Activated naive CD4-positive, alpha-beta T cell treated with anti-CD3 and anti-CD28 coated beads for 36 hours (primary cell): ENCODE results near the gene MORN1. TPM values are rescaled to one million over a fixed set of nuclear protein-coding genes. Genes with fewer than 3 reads are reported as not detected.

Experiments used
- CTCF ChIA-PET: fragments of 350-600 bp; sonication (Branson Sonifier 250); formaldehyde crosslinking; loops from one replicate; lab custom pipeline; 2021; ENCODE audit warnings: antibody characterized with exemption; lab: Charles Lee
- DNase-seq: peaks from one replicate; pipeline ENCODE4 v3.0.0-alpha.2; 2020
- H3K27ac Mint-ChIP-seq: one replicate; pipeline ENCODE4 v1.8.0; 2021; ENCODE audit warnings: mild to moderate bottlenecking, mixed read lengths
- H3K27me3 Mint-ChIP-seq: one replicate; pipeline ENCODE4 v1.8.0; 2021; ENCODE audit warnings: low read depth, mixed read lengths
- H3K36me3 Mint-ChIP-seq: one replicate; pipeline ENCODE4 v1.8.0; 2021; ENCODE audit warnings: low read depth, mixed read lengths
- H3K4me1 Mint-ChIP-seq: one replicate; pipeline ENCODE4 v1.8.0; 2021; ENCODE audit warnings: low read depth, mixed read lengths
- H3K4me3 Mint-ChIP-seq: one replicate; pipeline ENCODE4 v1.8.0; 2021; ENCODE audit warnings: mild to moderate bottlenecking, moderate library complexity, mixed read lengths
- H3K9me3 Mint-ChIP-seq: one replicate; pipeline ENCODE4 v1.8.0; 2021; ENCODE audit warnings: mixed read lengths
- intact Hi-C: fragments of 100-400 bp; cut with micrococcal nuclease; formaldehyde crosslinking; loops from one replicate; pipeline ENCODE4 v1.15.1; 2023
- total RNA-seq, 2 experiments: library from RNA; stranded (reverse); gene quantifications; one replicate each; pipeline ENCODE4 v1.2.3, GENCODE V29; 2021

Gene MORN1
- total RNA-seq, 2 experiments from 2014 or later: 3.2 to 4.9 TPM

- no peaks in the 10 kb centered on the region for H3K27me3 Mint-ChIP-seq
- H3K4me1 Mint-ChIP-seq: peaks cover 7% of the 10 kb centered on the region
- CTCF ChIA-PET: no interaction called here
- intact Hi-C loops: no loop called here
- H3K9me3 Mint-ChIP-seq: no peaks in the 10 kb centered on the region
- H3K36me3 Mint-ChIP-seq: peaks cover 6% of the 10 kb centered on the region
- no peak overlapping the region for H3K27ac Mint-ChIP-seq
- DNase-seq: no peak
- H3K4me3 Mint-ChIP-seq: no peak overlapping the region
These were observed 17.5 kb upstream of the MORN1 start for GRCh38 chr1:2408859-2409276.

- CTCF ChIA-PET: no interaction called here
These were observed 17.1 kb upstream of the MORN1 start for GRCh38 chr1:2408456-2408855.

GRCh38 chr1:2407991-2408275 lies 16.6 kb upstream of the MORN1 start:
- H3K27ac Mint-ChIP-seq: no peak overlapping the region
- peaks cover 7% of the 10 kb centered on the region for H3K36me3 Mint-ChIP-seq
- peaks cover 5% of the 10 kb centered on the region for H3K4me1 Mint-ChIP-seq
- H3K9me3 Mint-ChIP-seq: no peaks in the 10 kb centered on the region
- DNase-seq: no peak
- H3K27me3 Mint-ChIP-seq: no peaks in the 10 kb centered on the region
- H3K4me3 Mint-ChIP-seq: no peak overlapping the region
- intact Hi-C loops: no loop called here
- CTCF ChIA-PET: interaction anchor here (1.3 kb wide), 1 partner anchor 141 kb away, joined by 5 read pairs; no protein-coding TSS in a partner anchor

More at GRCh38 chr1:2408456-2408855, 17.1 kb upstream of the MORN1 start:
- Mint-ChIP-seq H3K36me3 (peaks cover 6% of the 10 kb centered on the region), H3K4me1 (peaks cover 5% of the 10 kb centered on the region), H3K27me3 (no peaks in the 10 kb centered on the region), H3K9me3 (no peaks in the 10 kb centered on the region), H3K4me3 (no peak overlapping the region), H3K27ac (no peak overlapping the region)
- intact Hi-C loops: no loop called here
- no peak for DNase-seq

- peaks cover 5% of the 10 kb centered on the region for H3K4me1 Mint-ChIP-seq
- intact Hi-C loops: no loop called here
- H3K9me3 Mint-ChIP-seq: no peaks in the 10 kb centered on the region
- no peak overlapping the region for H3K4me3 Mint-ChIP-seq
- H3K36me3 Mint-ChIP-seq: peaks cover 9% of the 10 kb centered on the region
- H3K27ac Mint-ChIP-seq: no peak overlapping the region
- no peak for DNase-seq
- no peaks in the 10 kb centered on the region for H3K27me3 Mint-ChIP-seq
- CTCF ChIA-PET: interaction anchor here (1.3 kb wide), 1 partner anchor 141 kb away, joined by 5 read pairs; no protein-coding TSS in a partner anchor
These were observed 16.0 kb upstream of the MORN1 start for GRCh38 chr1:2407166-2407990.

GRCh38 chr1:2406451-2407041 lies 15.2 kb upstream of the MORN1 start:
- H3K9me3 Mint-ChIP-seq: no peaks in the 10 kb centered on the region
- H3K4me1 Mint-ChIP-seq: peaks cover 7% of the 10 kb centered on the region
- peaks cover 14% of the 10 kb centered on the region for H3K36me3 Mint-ChIP-seq
- H3K4me3 Mint-ChIP-seq: no peak overlapping the region
- no peak overlapping the region for H3K27ac Mint-ChIP-seq
- CTCF ChIA-PET: no interaction called here
- intact Hi-C loops: no loop called here
- H3K27me3 Mint-ChIP-seq: no peaks in the 10 kb centered on the region
- no peak for DNase-seq

GRCh38 chr1:2405588-2406295 lies 14.4 kb upstream of the MORN1 start:
- H3K4me3 Mint-ChIP-seq: no peak overlapping the region
- CTCF ChIA-PET: no interaction called here
- DNase-seq: no peak

GRCh38 chr1:2404890-2405511 lies 13.6 kb upstream of the MORN1 start:
- H3K9me3 Mint-ChIP-seq: no peaks in the 10 kb centered on the region
- intact Hi-C loops: no loop called here
- no peak overlapping the region for H3K27ac Mint-ChIP-seq
- H3K27me3 Mint-ChIP-seq: no peaks in the 10 kb centered on the region
- peaks cover 2% of the 10 kb centered on the region for H3K4me1 Mint-ChIP-seq
- H3K4me3 Mint-ChIP-seq: no peak overlapping the region
- CTCF ChIA-PET: no interaction called here
- H3K36me3 Mint-ChIP-seq: peaks cover 24% of the 10 kb centered on the region
- DNase-seq: no peak

More at GRCh38 chr1:2405588-2406295, 14.4 kb upstream of the MORN1 start:
- Mint-ChIP-seq H3K27ac (no peak overlapping the region), H3K9me3 (no peaks in the 10 kb centered on the region), H3K4me1 (peaks cover 4% of the 10 kb centered on the region), H3K36me3 (peaks cover 18% of the 10 kb centered on the region), H3K27me3 (no peaks in the 10 kb centered on the region)
- intact Hi-C loops: no loop called here

GRCh38 chr1:2404142-2404889 lies 13.0 kb upstream of the MORN1 start:
- no peak for DNase-seq
- intact Hi-C loops: no loop called here
- Mint-ChIP-seq H3K27me3 (no peaks in the 10 kb centered on the region), H3K27ac (no peak overlapping the region), H3K9me3 (no peaks in the 10 kb centered on the region), H3K36me3 (peaks cover 26% of the 10 kb centered on the region), H3K4me1 (peaks cover 2% of the 10 kb centered on the region), H3K4me3 (no peak overlapping the region)
- CTCF ChIA-PET: no interaction called here

- no peak for DNase-seq
- Mint-ChIP-seq H3K27me3 (no peaks in the 10 kb centered on the region), H3K4me1 (peaks cover 4% of the 10 kb centered on the region), H3K27ac (no peak overlapping the region), H3K4me3 (no peak overlapping the region), H3K9me3 (no peaks in the 10 kb centered on the region), H3K36me3 (peaks cover 29% of the 10 kb centered on the region)
- CTCF ChIA-PET: no interaction called here
- intact Hi-C loops: no loop called here
These were observed 11.9 kb upstream of the MORN1 start for GRCh38 chr1:2403273-2403672.

- Mint-ChIP-seq H3K4me1 (peaks cover 4% of the 10 kb centered on the region), H3K9me3 (no peaks in the 10 kb centered on the region), H3K27me3 (no peaks in the 10 kb centered on the region), H3K27ac (no peak overlapping the region), H3K4me3 (no peak overlapping the region), H3K36me3 (peaks cover 29% of the 10 kb centered on the region)
- intact Hi-C loops: no loop called here
- no peak for DNase-seq
- CTCF ChIA-PET: no interaction called here
These were observed 11.1 kb upstream of the MORN1 start for GRCh38 chr1:2402420-2402819.

- no peaks in the 10 kb centered on the region for H3K27me3 Mint-ChIP-seq
- H3K9me3 Mint-ChIP-seq: no peaks in the 10 kb centered on the region
- H3K27ac Mint-ChIP-seq: no peak overlapping the region
- H3K4me1 Mint-ChIP-seq: peaks cover 4% of the 10 kb centered on the region
- intact Hi-C loops: no loop called here
- DNase-seq: no peak
- CTCF ChIA-PET: no interaction called here
- peaks cover 38% of the 10 kb centered on the region for H3K36me3 Mint-ChIP-seq
- H3K4me3 Mint-ChIP-seq: no peak overlapping the region
These were observed 9.7 kb upstream of the MORN1 start for GRCh38 chr1:2400950-2401649.
